Measurements from ENCODE around the gene SMIM20.
A peak's percentile ranks its signal among the peaks of the same experiment; 100 is the strongest.
"Not testable (repeated sequence)": the region's sequence is repeated elsewhere in the genome, so short reads cannot be mapped to it uniquely, and the experiment has no call there.

The SMIM20 gene

GRCh38 chr4:25913851-25914669, at the start of gene SMIM20:
Gene SMIM20 (plus strand): TSS chr4:25914220. CDS start chr4:25914314, 94 bp downstream.
- peak; percentile 49 for DNase-seq

GRCh38 chr4:25865586-25865985, 48.4 kb upstream of the SMIM20 start:
- no peak for DNase-seq

- DNase-seq, result not testable (repeated sequence)
Observed at GRCh38 chr4:25866401-25866800, 47.6 kb upstream of the SMIM20 start.

GRCh38 chr4:25867781-25868294, 46.2 kb upstream of the SMIM20 start:
- DNase-seq, result no peak

- DNase-seq, result no peak
Observed at GRCh38 chr4:25870081-25870480, 43.9 kb upstream of the SMIM20 start.

GRCh38 chr4:25872851-25873631, 41.0 kb upstream of the SMIM20 start:
- no peak for DNase-seq

GRCh38 chr4:25873632-25874129, 40.3 kb upstream of the SMIM20 start:
- DNase-seq, result no peak

GRCh38 chr4:25874655-25875054, 39.4 kb upstream of the SMIM20 start:
- no peak for DNase-seq

GRCh38 chr4:25875281-25875745, 38.7 kb upstream of the SMIM20 start:
- DNase-seq, result no peak

- DNase-seq, result no peak
Observed at GRCh38 chr4:25878676-25879075, 35.3 kb upstream of the SMIM20 start.

- no peak for DNase-seq
Observed at GRCh38 chr4:25879091-25879584, 34.9 kb upstream of the SMIM20 start.

GRCh38 chr4:25879587-25879986, 34.4 kb upstream of the SMIM20 start:
- no peak for DNase-seq

- DNase-seq, result no peak
Observed at GRCh38 chr4:25879991-25880651, 33.9 kb upstream of the SMIM20 start.

GRCh38 chr4:25881193-25881592, 32.8 kb upstream of the SMIM20 start:
- no peak for DNase-seq

GRCh38 chr4:25882226-25882625, 31.8 kb upstream of the SMIM20 start:
- no peak for DNase-seq

GRCh38 chr4:25883565-25883964, 30.5 kb upstream of the SMIM20 start:
- no peak for DNase-seq

GRCh38 chr4:25884031-25884782, 29.8 kb upstream of the SMIM20 start:
- DNase-seq, result no peak

GRCh38 chr4:25888781-25889180, 25.2 kb upstream of the SMIM20 start:
- no peak for DNase-seq

- no peak for DNase-seq
Observed at GRCh38 chr4:25889589-25890503, 24.2 kb upstream of the SMIM20 start.

- DNase-seq, result no peak
Observed at GRCh38 chr4:25890571-25891485, 23.2 kb upstream of the SMIM20 start.
